NCI-H1930 (cell line): Measurements from ENCODE around the gene NFASC.

Experiments used
- DNase-seq, 2 experiments: peaks; one replicate each; lab custom pipeline; 2025; lab: John Stamatoyannopoulos, UW

NFASC gene

DNA sequence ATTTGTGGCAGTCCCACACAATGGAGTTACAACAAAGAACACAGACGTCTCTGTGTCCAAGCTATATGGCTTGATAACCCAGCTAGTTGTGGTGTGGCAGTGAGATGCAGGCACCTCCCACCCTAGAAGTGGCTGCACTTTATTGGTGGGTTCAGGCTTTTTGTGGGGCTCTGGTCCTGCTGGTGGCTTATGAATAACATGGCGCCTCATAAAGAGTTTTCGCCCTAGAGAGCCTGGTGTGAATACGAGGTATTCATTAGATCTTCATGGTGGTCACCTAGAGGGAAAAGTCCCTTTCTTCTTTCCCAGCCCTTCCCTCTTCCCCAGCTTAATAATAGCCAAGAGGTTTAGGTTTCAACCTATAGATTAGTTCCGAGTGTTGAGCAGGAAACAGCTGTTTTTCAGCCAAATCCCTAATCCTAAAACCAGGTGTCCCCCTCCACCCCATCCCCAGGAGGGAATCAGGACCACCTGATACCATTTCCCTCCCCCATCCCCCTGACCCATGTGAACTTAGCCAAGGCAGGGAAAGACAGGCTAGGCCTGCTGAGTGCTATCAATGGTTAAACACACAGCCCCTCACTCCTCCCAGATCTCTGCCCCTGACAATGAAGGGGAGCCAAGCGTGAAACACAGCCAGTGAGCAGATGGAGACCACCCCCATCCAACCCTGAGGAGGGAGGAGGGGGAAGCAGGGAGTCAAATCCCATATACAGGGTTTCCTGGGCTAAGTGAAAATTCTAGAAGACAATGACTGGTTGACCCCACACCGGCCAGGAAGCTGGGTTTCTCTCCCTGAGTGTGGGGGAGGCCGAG is 58.2 kb downstream of the NFASC start:
- DNase-seq: no peak

DNA sequence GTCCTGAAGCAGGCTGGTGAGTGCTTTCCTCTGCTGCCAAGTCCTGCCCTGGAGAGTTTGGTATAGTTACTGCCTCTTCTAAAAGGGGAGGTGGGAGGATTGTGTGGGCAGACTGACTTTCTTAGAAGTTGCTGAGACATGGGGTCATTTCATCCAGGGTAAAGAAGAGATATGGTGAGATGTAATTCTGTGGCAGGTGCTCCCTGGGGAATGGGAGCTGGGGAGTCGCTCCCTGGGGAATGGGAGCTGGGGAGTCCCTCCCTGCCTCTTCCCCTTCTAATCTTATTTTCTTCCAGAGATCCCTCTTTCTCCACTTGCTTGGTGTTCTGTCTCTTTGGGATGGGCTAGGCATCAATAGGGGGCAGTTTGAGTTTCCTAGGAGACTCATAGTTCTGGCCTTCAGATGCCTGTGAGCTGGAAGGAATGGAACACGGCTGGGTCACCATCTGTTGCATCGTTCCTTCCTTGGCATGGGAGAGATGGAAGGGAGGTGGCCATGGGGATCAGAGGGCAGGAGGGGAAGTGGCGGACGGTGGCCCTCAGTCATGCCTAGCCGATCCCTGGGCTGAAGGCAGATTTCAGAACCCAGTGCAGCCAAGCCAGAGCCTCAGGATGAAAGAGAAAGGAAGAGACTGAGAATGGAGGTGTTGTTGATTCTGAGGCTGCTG is 59.0 kb downstream of the NFASC start:
- no peak for DNase-seq

DNA sequence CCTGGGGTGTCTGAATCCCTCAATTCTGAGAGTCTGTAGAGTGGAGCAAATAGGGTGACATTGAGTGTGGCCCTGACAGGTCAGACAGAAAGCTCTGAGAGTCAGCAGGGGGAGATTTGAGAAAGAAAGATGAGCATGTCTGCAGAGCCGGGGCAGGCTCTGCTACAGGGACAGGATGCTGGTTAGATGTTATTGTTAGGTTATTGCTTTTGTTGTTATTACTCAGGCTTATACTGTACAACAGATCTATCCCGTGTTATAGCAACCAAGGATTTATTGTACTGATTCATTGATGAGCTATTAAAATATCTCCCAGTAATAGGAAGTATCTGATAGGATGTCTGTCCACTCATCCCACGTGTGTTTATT is 59.5 kb downstream of the NFASC start:
- no peak for DNase-seq

DNA sequence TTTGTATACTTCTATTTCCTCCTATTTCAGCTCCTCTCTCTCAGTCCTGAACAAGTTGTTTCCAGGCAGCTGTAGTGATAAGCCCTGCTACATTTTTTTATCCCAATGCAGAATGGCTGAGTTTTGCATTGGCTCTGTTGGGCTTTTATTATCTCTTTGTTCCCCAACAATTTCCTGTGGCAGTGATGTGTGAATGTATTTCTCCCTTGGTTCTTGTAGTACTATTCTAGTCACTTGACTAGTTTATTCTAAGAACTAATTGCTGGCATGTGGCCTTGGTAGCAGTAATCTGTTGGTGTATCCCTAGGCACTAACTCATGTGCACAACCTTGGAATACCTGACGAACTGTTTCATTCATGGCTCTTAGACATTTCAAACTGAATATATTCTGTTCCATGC is 60.7 kb downstream of the NFASC start:
- no peak for DNase-seq

DNA sequence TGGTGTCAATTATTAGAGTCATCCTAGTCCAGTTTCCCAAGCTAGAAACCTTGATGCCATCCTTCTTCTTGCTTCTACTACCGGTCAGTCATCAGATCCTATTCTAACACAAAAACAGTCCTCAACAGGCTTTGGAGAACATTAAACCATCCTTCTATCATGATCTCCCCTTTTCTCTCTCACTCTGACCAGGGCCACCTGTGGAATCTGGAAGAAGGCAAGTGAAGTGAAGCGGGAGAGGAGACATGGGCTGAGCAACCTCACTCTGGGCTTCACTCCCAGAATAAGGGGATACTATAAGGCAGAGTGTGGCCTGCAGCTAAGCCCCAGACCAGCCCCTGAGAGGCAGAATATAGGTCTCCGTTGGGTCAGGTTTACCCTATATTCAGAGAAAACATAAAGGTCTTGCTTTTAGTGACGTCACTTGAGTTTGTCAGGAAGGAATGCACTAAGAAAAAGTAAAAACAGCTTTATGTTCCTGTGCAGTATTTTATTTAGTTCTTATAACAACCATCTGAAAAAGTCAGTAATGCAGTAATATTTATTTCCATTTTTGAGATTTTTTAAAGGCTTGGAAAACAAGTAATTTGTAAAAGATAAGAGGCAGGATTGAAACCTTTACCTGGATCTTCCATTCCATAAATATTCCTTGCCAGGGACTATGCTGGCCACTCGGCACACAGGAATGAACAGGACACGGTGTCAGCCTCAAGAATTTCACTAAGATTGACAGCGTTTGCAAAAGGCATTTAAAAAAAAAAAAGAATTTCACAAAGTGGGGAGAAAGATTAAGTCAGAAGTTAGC is 61.3 kb downstream of the NFASC start:
- no peak for DNase-seq

DNA sequence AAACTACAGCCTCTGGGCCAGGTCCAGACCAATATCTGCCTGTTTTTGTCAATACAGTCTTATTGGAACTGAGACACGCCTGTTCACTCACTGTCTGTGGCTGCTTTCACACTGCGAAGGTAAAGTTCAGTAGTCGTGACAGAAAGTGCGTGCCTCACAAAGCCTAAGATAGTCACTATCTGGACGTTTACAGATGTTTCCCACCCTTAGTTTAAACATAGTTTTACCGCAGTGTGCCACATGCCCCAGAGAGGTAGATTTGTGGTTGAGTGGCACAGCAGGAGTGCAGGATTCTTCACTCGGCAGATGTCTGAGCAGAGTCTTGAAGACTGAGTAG is 61.9 kb downstream of the NFASC start:
- DNase-seq: no peak

DNA sequence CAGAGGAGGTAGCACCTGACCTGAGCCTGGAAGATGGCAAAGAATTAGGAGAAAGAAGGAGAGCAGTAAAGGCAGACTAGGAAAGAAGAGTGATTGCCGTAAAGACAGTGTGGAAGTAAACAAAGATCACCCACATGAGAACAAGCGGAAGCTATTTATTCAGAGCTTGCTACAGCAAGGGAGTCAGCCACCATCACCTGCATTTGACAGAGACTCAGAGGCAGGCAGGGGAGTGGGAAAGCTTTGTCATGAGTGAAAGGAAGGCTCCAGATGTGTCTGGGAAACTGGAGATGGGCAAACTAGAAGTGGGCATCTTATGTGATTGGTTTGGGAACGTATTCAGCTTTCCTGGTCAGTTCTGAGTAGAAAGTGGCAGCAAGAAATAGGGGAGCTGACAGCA is 64.5 kb downstream of the NFASC start:
- no peak for DNase-seq

DNA sequence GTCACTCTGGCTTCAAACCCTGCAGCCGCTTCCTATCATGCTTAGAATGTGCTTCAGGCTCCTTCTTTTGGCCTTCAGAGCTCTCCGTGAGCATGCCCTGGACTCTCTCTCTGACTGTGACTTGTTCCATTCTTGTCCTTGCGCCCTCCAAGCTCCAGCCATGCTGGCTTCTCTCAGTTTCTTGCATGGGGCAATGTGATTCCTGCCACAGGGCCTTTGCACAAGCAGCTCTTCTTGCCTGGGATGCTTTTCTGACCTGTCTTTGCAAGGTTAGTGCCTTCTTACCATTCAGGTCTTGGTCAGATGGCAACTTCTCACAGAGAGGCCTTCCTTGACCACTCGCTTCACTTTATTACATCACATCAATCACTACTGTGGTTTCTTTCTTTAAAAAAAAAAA is 66.1 kb downstream of the NFASC start:
- DNase-seq: no peak

DNA sequence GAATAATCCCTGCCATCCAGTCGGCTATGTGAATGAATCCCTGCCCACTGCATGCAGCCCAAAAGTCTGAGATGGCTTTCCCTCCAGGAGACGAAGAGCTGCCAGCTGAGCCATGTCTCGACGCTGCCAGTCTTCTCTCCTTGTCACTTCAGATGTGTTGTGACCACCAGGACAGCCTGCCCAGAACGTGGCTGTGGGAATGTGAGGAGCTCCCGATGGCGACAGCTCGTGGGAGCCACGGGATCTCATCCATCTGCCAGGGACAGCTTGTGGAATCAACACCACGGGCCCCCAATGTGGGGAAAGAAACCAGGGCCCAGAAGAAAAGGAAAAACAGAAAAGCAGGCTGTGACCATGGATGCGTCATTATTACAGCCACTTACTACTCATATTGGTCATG is 67.2 kb downstream of the NFASC start:
- no peak for DNase-seq

DNA sequence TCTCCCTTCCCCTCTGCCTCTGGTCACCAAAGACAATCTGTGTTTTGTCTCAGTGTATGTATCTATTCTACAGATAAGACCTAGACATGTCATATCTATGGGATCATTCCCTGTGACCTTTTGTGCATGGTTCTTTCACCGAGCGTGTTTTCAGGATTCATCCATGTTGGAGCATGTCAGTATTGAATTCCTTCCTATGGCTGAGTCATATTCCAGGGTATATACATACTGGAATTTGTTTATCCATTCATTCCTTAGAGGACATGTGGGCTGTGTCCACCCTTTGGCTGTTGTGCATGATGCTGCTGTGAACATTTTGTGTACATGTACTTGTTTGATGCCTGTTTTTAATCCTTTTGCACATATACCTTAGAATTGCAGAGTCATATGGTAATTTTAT is 69.9 kb downstream of the NFASC start:
- no peak for DNase-seq

DNA sequence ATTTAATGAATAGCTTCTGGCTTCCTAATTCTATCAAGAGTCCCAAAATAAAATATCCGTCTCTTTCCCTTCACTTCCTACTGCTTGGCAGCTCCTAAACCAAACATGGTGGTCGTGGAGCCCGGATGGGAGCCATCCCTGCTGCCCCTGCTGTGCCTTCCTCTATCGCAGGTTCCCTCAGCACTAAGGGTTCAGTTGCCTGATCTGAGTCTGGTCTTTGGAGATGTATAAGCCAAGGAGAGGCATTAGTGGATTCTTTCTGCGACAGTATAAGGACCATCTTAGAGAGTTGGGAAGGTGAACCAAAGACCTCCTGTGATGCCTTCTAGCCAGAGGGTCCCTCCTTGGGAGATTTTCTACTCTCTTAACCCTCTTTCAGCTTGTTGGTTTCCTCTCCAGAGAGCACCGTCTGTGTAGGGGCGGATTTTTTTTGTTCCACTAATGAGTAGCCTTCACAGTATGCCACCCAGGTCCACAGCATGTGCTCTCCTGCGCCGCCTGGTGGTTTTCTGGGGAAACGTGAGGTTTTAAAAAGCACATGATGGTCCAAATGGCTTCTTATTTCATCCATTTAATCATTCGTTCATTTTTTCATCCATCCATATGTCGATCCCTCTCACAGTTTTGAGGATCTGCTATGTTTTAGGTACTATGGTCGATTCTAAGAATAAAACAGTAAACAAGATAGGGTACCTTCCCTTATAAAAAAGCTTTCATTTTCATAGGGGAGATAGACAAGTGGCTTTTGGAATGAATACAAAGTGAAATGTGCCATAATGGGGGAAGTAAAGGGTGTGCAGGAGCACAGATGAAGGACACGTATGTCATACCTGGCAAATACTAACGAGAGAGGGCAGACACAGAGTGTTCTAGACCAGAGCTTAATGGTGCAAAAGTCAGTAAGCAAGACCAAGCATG is 71.0 kb downstream of the NFASC start:
- DNase-seq: peak; percentile 39 to 44

DNA sequence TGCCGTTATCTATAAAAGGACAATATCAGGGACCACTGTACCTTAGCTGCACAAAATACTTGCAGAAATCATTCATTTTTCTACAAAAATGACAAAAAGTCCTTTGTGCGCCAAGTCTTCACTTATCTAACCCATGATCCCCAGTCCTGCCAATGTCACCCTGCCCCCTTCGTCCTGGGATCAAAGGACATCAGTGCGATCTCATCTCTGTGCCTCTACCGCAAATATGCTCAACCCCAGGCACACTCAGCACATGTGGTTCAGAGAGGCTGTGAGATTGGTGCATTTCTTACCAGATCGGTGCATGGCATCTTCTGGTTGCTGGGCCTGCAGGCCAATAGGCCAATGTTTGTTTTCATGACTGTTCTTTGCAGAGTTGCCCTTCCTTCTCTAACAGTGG is 72.8 kb downstream of the NFASC start:
- no peak for DNase-seq

DNA sequence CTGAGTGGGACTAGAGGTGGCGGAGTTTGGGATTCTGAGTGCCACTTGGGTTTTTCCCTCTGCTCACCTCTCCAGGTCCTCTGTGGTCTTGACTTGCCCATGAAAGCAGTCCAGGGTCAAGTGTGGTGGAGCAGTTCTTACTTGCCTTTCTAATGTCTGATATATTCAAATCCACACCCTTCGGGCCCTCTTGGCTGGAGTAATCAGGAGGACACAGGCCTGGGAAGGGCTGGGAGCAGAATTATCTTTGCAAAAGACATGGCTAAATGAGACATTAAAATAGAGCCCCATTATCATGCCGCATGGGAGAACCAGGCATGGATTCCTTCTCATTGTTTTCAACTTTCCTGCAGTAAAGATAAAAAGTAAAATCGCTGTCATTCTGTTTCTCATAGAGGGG is 74.0 kb downstream of the NFASC start:
- DNase-seq: no peak

DNA sequence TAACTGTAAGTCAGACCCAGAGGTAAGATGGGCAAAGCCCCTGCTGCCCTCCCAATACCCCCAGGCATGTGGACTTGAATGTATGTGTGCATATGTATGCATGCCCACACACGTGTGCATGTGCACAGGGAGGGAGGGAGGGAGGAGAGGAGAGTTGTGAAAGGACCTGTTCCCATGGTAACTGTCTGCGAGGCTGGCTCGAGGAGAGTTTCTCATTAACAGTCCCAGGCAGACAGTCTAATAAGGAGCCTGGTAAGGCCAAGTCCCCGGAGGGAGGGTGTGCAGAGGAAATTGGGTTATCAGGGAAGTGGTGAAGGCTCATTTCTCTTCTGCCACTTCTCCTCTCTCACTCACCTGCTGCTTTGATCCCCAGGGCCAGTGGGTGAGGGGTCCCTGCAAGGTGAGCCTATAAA is 74.9 kb downstream of the NFASC start:
- DNase-seq: no peak

DNA sequence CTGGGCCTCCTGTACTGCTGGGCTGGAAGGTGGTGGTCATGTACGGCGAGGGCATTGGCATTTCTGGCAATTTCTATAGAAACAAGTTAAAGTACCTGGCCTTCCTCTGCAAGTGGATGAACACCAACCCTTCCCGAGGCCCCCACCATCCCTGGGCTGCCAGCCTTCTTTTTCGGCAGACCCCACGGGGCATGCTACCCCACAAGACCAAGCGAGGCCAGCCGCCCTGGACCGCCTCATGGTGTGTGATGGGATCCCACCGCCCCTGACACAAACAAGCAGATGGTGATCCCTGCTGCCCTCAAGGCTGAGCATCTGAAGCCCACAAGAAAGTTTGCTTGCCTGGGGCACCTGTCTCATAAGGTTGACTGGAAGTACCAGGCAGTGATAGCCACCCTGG is 76.0 kb downstream of the NFASC start:
- no peak for DNase-seq

DNA sequence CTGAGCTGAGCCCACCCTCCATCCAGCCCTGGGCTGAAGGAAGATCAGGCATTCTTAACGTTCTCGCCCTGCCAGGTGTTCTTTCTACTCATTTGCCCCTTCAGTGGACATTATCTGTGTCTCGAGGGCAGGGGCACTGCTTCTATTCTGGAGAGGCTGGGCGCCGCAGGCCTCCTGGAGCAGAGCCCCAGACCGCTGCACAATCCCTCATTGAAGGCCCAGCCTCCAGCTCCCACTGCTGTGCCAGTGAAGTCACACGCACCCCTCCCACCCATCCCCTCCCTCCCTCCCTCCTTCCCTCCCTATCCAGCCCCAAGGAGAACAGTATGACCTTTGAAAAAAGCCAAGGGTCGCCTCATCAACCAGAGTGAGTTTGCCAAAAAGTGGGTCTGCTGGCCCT is 76.7 kb downstream of the NFASC start:
- DNase-seq: no peak

DNA sequence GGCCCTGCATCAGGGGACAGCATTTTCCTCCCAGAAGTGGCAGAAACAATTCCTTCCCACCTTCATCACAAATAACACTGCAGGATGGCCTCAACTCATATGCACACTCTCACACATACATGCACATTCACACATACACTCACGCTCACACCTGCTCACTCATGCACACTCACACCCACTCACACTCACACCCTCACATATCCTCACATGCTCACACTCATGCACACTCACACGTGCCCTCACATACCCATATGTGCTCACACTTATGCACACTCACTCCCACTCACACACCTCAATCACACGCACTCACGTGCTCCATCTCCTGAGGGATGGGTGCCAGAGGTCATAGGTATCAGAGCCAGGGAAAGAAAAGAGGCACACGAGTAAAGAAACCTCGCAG is 77.1 kb downstream of the NFASC start:
- no peak for DNase-seq

DNA sequence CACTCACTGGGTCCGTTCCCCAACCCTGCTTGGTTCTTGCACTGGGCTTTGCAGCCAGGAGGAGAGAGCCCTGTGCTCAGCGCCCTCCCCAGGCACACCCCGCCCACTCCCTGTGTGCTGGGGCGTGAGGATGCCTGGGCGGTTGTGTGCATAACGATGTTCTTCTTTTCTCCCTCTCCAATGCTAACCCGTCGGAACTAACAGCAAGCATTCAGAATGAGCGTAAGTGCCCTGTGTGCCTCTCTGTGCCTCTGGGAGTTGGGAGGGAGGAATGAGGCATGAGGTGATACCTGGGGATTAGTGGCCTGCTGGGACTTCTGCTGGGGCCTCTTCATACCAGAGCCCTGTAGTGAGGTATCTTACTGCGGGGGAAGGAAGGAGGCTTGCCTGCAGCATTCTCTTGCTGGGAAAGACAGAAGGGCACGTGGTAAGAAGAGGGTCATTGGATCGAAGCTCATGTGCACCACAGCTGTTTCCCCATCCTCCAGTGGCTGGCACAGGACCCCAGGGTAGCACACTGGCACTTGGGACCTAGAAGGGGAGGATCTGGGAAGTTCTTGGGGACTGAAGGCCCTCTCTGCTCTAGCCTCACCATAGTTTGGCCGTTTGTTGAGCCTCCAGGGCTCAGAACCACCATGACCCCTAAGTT is 79.8 kb downstream of the NFASC start:
- DNase-seq: no peak

DNA sequence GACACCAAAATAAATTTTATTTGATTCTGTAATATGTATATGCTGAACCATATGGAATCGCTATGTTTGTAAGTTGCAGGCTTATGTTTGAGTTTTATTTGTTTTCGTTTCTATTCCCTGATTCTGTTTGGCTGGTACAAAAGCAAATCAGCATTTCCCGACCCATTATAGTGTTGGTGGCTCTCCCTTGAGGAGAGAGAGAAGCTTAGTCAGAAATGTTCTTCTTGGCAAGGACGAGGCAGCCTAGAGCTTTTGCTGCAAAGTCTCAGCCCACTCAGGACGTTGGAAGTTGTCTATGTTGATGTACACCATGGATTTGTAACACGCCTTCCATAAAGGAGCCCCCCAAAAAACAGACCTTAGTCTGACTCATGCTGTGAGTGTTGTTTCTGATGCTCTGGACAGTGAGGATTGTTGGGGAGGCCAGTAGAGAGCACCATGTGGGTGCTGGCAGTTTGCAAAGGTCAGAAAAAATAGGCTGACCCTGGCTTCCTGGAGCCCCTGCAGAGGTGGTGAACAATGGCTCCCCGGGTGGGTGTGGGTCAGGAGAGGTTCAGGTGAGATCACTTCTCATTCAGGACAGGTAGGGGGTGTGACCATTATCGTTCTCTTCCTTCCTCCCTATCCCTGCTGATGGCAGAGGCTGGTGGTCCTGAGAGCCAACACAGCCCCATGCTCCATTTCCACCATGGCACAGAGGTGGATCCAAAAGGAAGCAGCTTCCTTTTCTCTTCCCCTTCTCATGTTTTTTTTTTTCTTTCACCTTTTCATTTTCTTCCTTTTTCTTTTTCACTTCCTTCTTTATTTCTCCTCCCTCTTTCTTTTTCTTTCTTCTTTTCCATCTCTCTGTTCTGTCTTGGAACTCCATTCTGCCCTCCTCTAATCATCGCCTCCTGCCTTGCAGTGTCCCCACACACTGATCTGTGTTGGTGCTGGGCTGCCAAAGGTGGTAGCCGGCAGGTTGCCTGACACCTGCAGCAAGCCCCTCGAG is 88.0 kb downstream of the NFASC start:
- no peak for DNase-seq

DNA sequence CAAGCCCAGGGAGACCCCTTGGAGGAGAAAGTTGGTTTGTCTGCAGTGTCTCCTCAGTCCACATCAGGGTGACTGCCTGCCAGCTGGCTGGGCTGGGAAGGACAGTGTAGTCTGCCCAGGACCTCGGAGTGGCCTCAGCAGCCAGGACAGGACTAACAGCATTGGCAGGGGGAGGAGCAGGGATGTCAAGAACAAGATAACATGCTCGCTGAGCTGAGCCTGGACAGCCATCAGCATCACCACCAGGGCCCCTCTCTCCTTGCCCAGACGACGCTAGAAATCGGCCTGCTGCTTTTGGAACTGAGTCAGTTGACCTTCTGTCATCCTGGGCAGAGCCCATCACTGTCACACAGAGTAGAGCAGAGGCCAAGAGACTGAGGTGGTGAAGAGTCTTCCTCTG is 88.7 kb downstream of the NFASC start:
- no peak for DNase-seq
